Astrocyte (in vitro differentiated cells and primary cell): ENCODE measurements around the gene TMEM100. TPM values are rescaled to one million over a fixed set of nuclear protein-coding genes. Genes with fewer than 3 reads are reported as not detected.

ENCODE experiments used
- DNase-seq: peaks from one replicate; pipeline ENCODE4 v3.0.0-alpha.2; 2010; ENCODE audit warnings: low read depth
- FAIRE-seq: peaks from 2 replicates; lab custom pipeline; 2011; peaks lifted over from hg19 to GRCh38; lab: Jason Lieb, UNC
- H2AFZ ChIP-seq: 2 replicates; pipeline ENCODE4 v1.6.0; 2012; ENCODE audit warnings: low read depth, low read length, inconsistent platforms
- H3K27ac ChIP-seq: 2 replicates; pipeline ENCODE4 v1.5.1; 2011; ENCODE audit warnings: low read depth, low read length, inconsistent platforms
- H3K27me3 ChIP-seq: 2 replicates; pipeline ENCODE4 v1.6.0; 2011; ENCODE audit warnings: low read length, inconsistent platforms; ENCODE audit not compliant: insufficient read depth
- H3K36me3 ChIP-seq: 2 replicates; pipeline ENCODE4 v1.5.1; 2011; ENCODE audit warnings: low read length, inconsistent platforms; ENCODE audit not compliant: insufficient read depth
- H3K4me1 ChIP-seq: 2 replicates; pipeline ENCODE4 v1.5.1; 2011; ENCODE audit warnings: low read length, inconsistent platforms; ENCODE audit not compliant: insufficient read depth
- H3K4me2 ChIP-seq: 2 replicates; pipeline ENCODE4 v1.6.0; 2012; ENCODE audit warnings: low read length, inconsistent platforms
- H3K4me3 ChIP-seq: 2 replicates; pipeline ENCODE4 v1.5.1; 2011; ENCODE audit warnings: low read depth, mild to moderate bottlenecking, low read length, inconsistent platforms; ENCODE audit not compliant: insufficient read depth
- H3K79me2 ChIP-seq: 2 replicates; pipeline ENCODE4 v1.6.0; 2012; ENCODE audit warnings: mild to moderate bottlenecking, low read length, inconsistent platforms; ENCODE audit not compliant: insufficient read depth
- H3K9ac ChIP-seq: 2 replicates; pipeline ENCODE4 v1.6.0; 2012; ENCODE audit warnings: mild to moderate bottlenecking, low read length, inconsistent platforms
- H3K9me3 ChIP-seq: 2 replicates; pipeline ENCODE4 v1.5.1; 2012; ENCODE audit warnings: low read depth, mild to moderate bottlenecking, low read length, inconsistent platforms; ENCODE audit not compliant: insufficient read depth
- H4K20me1 ChIP-seq: 2 replicates; pipeline ENCODE4 v1.6.0; 2012; ENCODE audit warnings: low read length, inconsistent platforms; ENCODE audit not compliant: insufficient read depth
- H3K27ac Mint-ChIP-seq: one replicate; pipeline ENCODE4 v1.8.0; 2021; ENCODE audit warnings: mild to moderate bottlenecking, mixed read lengths; ENCODE audit not compliant: unreplicated experiment
- H3K27me3 Mint-ChIP-seq: one replicate; pipeline ENCODE4 v1.8.0; 2021; ENCODE audit warnings: low read depth, mixed read lengths; ENCODE audit not compliant: unreplicated experiment
- H3K36me3 Mint-ChIP-seq: one replicate; pipeline ENCODE4 v1.8.0; 2021; ENCODE audit warnings: low read depth, mixed read lengths; ENCODE audit not compliant: unreplicated experiment
- H3K4me1 Mint-ChIP-seq: one replicate; pipeline ENCODE4 v1.8.0; 2021; ENCODE audit warnings: low read depth, mixed read lengths; ENCODE audit not compliant: unreplicated experiment
- H3K4me3 Mint-ChIP-seq: one replicate; pipeline ENCODE4 v1.8.0; 2021; ENCODE audit warnings: mild to moderate bottlenecking, moderate library complexity, mixed read lengths; ENCODE audit not compliant: unreplicated experiment
- H3K9me3 Mint-ChIP-seq: one replicate; pipeline ENCODE4 v1.8.0; 2021; ENCODE audit warnings: mild to moderate bottlenecking, mixed read lengths; ENCODE audit not compliant: unreplicated experiment
- EZH2 ChIP-seq: IDR thresholded peaks from 2 replicates; pipeline ENCODE4 v1.6.1; 2012; ENCODE audit warnings: mild to moderate bottlenecking, low read length, inconsistent platforms; ENCODE audit not compliant: insufficient read depth
- total RNA-seq: library from RNA; stranded (reverse); gene quantifications from 2 replicates; pipeline ENCODE4 v1.2.1, GENCODE V29; 2021
- TF ChIP-seq, protein P1 (sequence below): IDR thresholded peaks from 2 replicates; pipeline ENCODE4 v1.5.1; 2011; ENCODE audit warnings: low read depth, mild to moderate bottlenecking, inconsistent platforms, low read length, moderate library complexity; ENCODE audit not compliant: insufficient read depth

Gene TMEM100
- total RNA-seq, 1 donor from 2014 or later = 7.3 TPM

DNA sequence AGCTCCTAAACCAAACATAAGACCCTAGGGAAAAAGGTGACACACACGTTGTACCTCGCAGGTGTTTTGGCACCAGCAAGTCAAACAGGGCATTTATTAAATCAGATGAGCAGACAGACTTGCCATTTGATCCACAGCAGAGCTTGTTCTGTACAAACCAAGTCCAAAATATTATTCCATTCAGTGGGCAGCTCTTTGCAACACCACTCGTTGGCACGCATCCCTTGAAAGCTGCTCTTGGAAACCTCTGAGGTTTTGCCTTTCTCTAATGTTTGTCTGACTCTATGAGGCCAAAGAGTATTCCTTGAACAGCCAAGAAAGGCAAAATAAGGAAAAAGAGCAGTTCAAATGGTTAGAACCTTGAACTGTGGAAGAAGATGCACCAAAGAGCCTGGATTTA is 12.7 kb downstream of the TMEM100 start:
- no peak for DNase-seq
- Mint-ChIP-seq H3K27ac (no peak overlapping the region), H3K27me3 (no peaks in the 10 kb centered on the region), H3K36me3 (no peaks in the 10 kb centered on the region), H3K4me3 (no peak overlapping the region), H3K9me3 (no peaks in the 10 kb centered on the region), H3K4me1 (no peaks in the 10 kb centered on the region)
- Histone ChIP-seq H3K9me3 (no peaks in the 10 kb centered on the region), H4K20me1 (no peaks in the 10 kb centered on the region), H3K4me2 (no peak overlapping the region), H3K4me1 (no peaks in the 10 kb centered on the region), H3K79me2 (no peaks in the 10 kb centered on the region), H3K9ac (no peak overlapping the region), H2AFZ (no peak overlapping the region), H3K36me3 (no peaks in the 10 kb centered on the region), H3K27me3 (peaks cover 3% of the 10 kb centered on the region), H3K4me3 (no peak overlapping the region), H3K27ac (no peak overlapping the region)
- TF ChIP-seq, protein P1, sequence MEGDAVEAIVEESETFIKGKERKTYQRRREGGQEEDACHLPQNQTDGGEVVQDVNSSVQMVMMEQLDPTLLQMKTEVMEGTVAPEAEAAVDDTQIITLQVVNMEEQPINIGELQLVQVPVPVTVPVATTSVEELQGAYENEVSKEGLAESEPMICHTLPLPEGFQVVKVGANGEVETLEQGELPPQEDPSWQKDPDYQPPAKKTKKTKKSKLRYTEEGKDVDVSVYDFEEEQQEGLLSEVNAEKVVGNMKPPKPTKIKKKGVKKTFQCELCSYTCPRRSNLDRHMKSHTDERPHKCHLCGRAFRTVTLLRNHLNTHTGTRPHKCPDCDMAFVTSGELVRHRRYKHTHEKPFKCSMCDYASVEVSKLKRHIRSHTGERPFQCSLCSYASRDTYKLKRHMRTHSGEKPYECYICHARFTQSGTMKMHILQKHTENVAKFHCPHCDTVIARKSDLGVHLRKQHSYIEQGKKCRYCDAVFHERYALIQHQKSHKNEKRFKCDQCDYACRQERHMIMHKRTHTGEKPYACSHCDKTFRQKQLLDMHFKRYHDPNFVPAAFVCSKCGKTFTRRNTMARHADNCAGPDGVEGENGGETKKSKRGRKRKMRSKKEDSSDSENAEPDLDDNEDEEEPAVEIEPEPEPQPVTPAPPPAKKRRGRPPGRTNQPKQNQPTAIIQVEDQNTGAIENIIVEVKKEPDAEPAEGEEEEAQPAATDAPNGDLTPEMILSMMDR = no peak
- TF ChIP-seq EZH2 = no peak
- no peak for FAIRE-seq

DNA sequence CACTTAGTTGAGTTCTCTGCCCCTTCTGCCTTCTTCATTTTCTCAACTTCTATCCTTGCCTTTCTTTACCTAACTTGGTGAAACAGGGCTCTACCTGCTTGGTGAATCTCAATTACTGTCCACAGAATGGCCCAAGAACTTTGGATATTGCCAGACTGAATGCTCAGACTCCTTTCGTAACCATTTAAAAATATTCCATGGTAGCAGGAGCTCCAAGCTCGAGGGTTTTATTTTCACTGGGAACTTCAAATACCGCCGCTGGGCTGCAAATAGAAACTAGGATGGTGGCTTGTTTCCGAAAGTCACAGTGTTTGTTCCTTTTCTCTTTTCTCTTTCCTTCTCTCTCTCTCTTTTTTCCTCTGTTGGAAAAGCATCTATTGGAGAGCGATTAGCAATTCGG is 13.2 kb downstream of the TMEM100 start:
- Histone ChIP-seq H3K9me3 (no peaks in the 10 kb centered on the region), H4K20me1 (no peaks in the 10 kb centered on the region), H3K79me2 (no peaks in the 10 kb centered on the region), H2AFZ (no peak overlapping the region), H3K27ac (no peak overlapping the region), H3K36me3 (no peaks in the 10 kb centered on the region), H3K9ac (no peak overlapping the region), H3K4me1 (no peaks in the 10 kb centered on the region), H3K4me2 (no peak overlapping the region), H3K4me3 (no peak overlapping the region), H3K27me3 (peaks cover 3% of the 10 kb centered on the region)
- no peak overlapping the region for H3K27ac Mint-ChIP-seq
- no peaks in the 10 kb centered on the region for H3K9me3 Mint-ChIP-seq
- TF ChIP-seq, protein P1 = no peak
- no peak for TF ChIP-seq EZH2
- no peaks in the 10 kb centered on the region for H3K4me1 Mint-ChIP-seq
- FAIRE-seq (no peak), DNase-seq (no peak)
- no peak overlapping the region for H3K4me3 Mint-ChIP-seq
- H3K27me3 Mint-ChIP-seq = no peaks in the 10 kb centered on the region
- no peaks in the 10 kb centered on the region for H3K36me3 Mint-ChIP-seq

DNA sequence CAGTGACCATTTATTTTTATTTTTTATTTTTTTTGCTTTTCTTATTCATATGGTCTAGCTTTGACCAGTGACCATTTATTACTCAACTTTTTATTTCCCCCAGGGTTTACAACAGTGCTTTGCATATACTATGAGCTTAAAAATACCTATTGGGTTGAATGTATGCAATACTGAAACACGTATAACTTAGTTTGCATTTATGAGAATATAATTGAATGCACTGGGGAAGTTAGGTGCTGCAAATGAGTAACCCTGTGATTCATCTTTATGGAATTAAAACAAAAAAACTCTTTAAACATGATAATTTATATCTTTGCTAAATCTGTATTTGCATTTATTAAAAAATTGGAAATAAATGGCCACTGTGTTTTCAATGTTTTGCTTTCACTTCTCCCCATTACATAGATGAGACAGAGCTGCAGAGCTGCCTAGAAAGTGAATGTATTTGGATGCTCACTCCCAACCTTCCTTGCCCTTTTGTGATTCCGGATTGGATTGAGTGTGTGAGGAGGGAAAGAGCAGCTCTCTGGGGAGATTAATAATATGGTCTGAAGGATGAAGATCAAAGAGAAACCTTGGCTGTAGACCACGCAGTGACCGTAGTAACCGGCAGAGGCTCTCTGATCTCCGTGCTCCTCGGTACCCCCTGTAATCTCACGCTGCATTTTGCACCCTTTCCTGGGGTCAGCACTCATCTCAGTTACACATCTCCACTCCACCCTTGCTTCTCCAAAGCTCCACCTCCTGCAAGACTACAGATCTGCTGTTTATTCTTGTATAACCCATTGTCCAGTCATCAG is 14.3 kb downstream of the TMEM100 start:
- no peaks in the 10 kb centered on the region for H3K27me3 Mint-ChIP-seq
- Histone ChIP-seq H4K20me1 (no peaks in the 10 kb centered on the region), H3K9me3 (no peaks in the 10 kb centered on the region), H3K9ac (no peak overlapping the region), H3K36me3 (no peaks in the 10 kb centered on the region), H3K79me2 (no peaks in the 10 kb centered on the region), H3K27me3 (peaks cover 3% of the 10 kb centered on the region), H3K4me3 (peak overlapping the region; percentile 29), H3K27ac (no peak overlapping the region), H3K4me2 (peak overlapping the region; percentile 73), H2AFZ (peak overlapping the region; percentile 5), H3K4me1 (no peaks in the 10 kb centered on the region)
- no peak overlapping the region for H3K4me3 Mint-ChIP-seq
- no peak for FAIRE-seq
- no peaks in the 10 kb centered on the region for H3K36me3 Mint-ChIP-seq
- H3K27ac Mint-ChIP-seq = no peak overlapping the region
- H3K9me3 Mint-ChIP-seq = no peaks in the 10 kb centered on the region
- no peaks in the 10 kb centered on the region for H3K4me1 Mint-ChIP-seq
- TF ChIP-seq, protein P1 = no peak
- no peak for TF ChIP-seq EZH2
- DNase-seq = no peak
